Stimulated activated CD4-positive, alpha-beta T cell treated with anti-CD3 and anti-CD28 coated beads, Interleukin-15, amount 100 ng/mL, for 24 hours (primary cell): ENCODE data around the gene PSMB10.

Experiments
- DNase-seq: peaks from one replicate; pipeline ENCODE4 v3.0.0-alpha.2; 2020

The PSMB10 gene

GRCh38 chr16:67963662-67964321 is 27.1 kb upstream of the PSMB10 start:
- DNase-seq, result no peak

DNA sequence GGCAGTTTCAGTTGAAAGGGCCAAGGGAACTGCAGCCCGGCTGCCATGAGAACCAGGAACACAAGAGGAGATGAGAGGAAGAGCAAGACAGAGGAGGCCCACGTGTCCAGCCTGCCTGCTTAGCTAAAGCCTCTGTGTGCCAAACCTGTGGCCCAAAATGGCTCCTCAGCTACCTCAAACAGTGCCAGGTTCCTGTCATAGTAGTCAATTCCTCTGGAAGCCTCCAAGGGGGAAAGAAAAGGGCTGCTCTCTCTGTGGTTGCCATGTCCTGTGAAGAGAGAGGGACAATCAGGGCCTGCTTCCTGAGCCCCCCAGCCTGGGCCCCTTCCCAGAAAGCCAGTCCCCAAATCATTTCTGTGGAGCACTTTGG is 26.6 kb upstream of the PSMB10 start:
- no peak for DNase-seq

- DNase-seq, result no peak
Measured at GRCh38 chr16:67962135-67962534, 25.5 kb upstream of the PSMB10 start.

DNA sequence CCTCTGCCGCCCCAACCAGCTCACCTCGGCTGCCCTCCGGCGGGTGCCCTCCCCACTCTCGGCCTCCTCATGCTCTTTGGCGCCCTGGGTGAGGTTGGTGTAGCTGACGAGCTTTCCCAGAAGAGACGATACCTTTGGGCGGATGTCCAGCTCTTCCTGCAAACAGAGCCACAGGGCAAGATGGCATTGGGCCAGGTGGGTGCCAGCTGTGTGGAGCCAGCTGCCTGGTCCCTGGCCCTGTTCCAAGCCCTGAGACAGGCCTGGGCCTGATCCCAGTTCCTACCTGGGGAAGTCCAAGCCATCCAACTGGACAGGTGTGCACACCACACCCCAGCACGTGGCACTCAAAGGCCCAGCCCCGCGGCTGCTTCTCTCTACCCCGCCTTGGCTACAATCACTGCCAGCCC is 24.9 kb upstream of the PSMB10 start:
- DNase-seq, result no peak

DNA sequence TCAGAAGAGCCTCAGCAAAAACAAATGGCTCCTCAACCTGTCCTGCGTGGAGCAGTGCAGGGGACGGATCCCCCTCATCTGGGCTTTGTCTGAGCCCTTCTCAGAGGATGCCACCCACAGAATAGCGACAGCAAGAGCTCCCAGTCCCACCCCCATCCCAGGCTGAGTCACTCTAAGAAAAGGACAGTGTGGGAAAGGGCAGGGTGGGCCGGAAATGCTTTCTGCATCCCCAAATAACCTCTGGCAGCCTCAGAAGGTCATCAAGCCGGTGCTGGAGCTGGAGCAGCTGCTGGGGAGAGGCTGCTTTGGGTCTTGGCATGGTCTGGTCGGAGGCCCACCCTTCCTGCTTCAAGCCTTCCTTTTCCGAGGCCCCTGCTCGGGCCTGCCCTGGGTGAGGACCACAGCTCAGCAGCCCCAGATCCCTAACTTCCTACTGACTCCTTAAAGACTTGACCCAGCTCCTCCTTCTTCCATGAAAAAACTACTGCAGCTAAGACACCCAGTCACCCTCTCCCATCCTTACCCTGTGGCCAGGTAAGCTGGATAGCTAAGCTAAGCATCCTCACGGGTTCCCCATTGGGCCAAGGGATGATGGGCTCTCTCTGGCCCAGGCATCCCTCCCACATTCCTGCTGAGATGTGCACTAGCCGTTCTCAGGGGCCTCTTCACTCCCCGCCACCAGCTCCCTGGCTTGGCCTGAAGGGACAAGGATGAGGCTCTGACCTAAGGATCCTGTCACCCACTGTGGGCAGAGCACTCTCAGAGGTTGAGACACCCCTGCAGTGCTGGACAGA is 23.1 kb upstream of the PSMB10 start:
- DNase-seq, result no peak

DNA sequence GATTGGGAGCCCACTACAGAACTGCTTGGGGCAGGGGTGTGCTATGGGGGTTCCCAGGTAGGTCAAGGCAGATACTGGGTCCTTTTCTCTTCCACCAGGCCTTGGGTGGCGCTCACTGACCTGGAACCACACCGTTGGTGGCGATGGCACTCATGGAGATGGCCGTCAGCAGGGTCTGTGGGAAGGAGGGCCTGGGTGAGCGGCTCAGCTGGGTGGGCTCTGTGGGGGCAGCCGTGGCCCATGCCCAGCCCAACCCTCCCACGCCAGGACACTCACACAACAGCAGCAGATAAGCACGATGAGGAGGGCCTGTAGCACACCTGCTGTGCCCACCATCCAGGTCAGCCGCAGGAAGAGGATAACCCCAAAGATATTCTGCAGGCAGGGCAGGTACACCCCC is 21.0 kb upstream of the PSMB10 start:
- no peak for DNase-seq

- no peak for DNase-seq
Measured at GRCh38 chr16:67954421-67955196, 18.0 kb upstream of the PSMB10 start.

GRCh38 chr16:67953641-67954375 is 17.2 kb upstream of the PSMB10 start:
- no peak for DNase-seq

- DNase-seq, result no peak
Measured at GRCh38 chr16:67951485-67951884, 14.8 kb upstream of the PSMB10 start.

- DNase-seq, result no peak
Measured at GRCh38 chr16:67950335-67950843, 13.7 kb upstream of the PSMB10 start.

DNA sequence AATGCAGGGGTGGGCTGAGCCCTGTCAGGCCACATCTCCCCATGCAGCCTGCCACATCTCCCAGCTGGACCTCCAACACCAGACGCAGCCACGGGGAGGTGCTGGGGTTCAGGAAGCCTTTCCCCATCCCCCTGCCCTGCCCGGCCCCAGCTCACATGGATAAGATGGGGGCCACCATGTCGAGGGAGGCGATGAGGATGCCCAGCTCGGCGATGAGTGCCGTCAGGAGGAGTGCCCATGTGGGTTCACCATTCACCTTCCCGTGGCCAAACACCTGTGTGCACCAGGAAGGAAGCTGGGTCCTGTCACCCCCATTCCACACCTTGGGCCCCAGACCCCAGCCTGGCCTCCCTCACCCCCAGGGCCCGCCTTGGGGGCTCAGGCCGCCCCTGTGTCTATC is 13.0 kb upstream of the PSMB10 start:
- DNase-seq, result no peak

GRCh38 chr16:67948015-67948414 is 11.4 kb upstream of the PSMB10 start:
- no peak for DNase-seq

GRCh38 chr16:67946966-67947558 is 10.4 kb upstream of the PSMB10 start:
- DNase-seq, result no peak

- no peak for DNase-seq
Measured at GRCh38 chr16:67946128-67946569, 9.5 kb upstream of the PSMB10 start.

DNA sequence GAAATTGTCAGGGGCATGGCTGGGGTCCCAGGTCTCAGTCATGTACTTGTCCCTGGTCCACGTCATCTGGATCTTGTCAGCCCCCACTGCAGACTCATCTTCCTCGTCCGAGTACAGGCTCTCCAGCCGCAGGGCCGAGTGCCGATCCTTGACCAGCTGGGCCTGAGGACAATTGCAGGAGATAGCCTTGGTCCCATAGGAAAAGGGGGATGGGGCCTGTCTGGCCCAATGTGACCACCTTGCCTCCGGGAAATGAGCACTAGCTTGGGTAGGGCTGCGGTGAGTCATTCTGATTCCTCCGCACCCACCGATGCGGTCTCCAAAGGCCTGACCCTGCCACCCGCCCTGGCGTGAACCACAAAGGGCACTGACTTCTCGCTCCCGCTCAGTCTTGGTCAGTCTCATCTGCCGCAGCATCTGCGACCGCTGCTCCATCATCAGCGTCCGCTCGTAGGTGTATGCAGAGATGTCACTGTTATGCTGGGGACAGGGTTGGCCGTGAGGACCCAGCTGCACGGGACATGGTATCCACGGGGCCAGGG is 8.8 kb upstream of the PSMB10 start:
- DNase-seq, result no peak

GRCh38 chr16:67944690-67945391 is 8.2 kb upstream of the PSMB10 start:
- DNase-seq, result no peak

GRCh38 chr16:67943619-67944504 is 7.2 kb upstream of the PSMB10 start, which contains the start of gene LCAT:
Gene LCAT, minus strand, starts transcription at chr16:67944120. Its CDS starts 19 bp downstream, at chr16:67944101.
- no peak for DNase-seq

DNA sequence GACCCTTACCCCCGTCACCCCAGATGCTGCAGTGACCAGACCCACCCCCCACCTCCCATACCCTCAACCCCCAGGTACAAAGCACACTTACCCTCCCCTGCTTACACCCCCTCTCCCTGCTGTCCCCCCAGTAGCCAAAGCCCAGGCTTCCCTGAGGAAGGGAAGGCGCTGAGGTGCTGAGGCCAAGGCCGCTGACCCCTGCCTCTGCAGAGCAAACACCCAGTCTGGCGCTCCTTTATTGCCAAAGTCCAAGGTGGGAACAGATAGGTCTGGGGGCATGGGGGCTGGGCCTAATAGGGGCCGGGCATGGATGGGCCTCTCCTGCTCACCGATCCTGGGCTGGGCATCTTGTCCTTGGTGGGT is 6.6 kb upstream of the PSMB10 start:
- DNase-seq, result no peak

GRCh38 chr16:67942510-67943255 is 6.0 kb upstream of the PSMB10 start:
- no peak for DNase-seq

DNA sequence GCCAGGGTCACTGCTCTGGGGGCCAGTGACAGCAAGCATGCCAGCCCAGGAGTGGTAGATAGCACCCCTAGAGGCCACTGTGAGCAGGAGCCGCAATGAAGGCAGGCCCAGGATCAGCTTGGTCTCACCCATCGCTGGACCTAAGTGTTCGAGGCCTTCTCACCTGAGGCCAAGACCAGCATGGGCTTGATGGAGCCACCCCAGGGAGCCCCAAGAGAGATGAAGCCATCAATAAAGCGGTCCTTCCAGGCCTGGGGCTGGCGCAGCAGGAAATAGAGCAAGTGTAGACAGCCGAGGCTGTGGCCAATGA is 5.5 kb upstream of the PSMB10 start:
- DNase-seq, result peak; percentile 59
